Measurements from ENCODE around the gene PNKP.

DNA sequence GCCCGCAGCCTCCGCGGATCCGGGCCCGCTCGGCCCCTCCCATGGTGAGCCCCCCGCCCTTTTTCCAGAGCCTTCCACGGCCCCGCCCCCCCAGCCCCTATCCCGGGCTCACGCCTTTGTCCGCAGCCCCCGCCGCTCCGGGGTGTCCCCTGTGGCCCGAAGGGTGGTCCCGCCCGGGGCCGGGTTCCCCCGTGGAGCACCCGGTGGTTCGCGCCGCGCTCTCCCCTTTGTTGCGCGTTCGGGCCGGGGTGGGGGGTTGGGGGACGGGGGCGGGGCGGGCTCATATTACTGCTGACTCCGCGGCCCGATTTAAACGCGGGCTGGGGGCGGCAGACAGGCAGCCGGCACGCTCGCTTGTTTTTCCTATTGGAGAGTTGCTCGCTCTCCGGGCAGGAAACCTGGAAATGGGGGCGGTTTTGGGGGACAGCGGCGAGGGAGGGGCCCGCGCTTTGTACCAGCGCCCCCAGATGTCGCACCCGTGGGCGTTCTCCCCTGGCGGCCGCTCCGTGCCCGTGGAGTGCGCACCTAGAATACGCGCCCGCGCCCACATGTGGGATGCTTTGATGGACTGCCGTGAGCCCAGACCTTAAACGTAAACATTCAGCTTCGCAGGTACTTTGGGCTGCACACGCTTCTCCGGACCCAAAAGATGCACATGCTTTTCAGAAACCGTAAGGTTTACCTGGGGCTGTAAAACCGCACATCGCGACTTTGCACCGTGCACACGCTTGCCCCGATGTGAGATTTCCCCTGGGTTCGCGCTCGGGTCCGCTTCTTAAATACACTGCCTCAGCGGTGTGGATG is 15.7 kb downstream of the PNKP start:
- TF ChIP-seq CTCF (IDR thresholded peaks at IDR 0.05; ENCODE audit: insufficient read depth, low read length, poor library complexity, severe bottlenecking) (no peak), EZH2phosphoT487 (conservative IDR thresholded peaks at IDR 0.05; ENCODE audit: low read length) (no peak)
